ENCODE results near the gene LRRC27. TPM values are rescaled to one million over a fixed set of nuclear protein-coding genes. Genes with fewer than 3 reads are reported as not detected.

LRRC27 gene
- total RNA-seq, 2 experiments from 2014 or later, result 13.0 to 17.3 TPM

DNA sequence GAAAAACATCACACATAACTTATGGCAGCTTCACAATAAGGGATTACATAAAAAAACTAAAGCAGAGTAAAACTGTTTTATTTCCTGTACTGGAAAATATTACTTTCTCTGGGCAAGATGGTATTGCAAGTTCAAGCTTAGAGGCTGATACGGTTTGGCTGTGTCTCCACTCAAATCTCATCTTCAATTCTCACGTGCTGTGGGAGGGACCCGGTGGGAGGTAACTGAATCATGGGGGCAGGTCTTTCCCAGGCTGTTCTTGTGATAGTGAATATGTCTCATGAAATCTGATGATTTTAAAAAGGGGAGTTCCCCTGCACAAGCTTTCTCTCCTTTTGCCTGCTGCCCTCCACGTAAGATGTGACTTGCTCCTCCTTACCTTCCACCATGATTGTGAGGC, 5.1 kb upstream of the LRRC27 start:
- Histone ChIP-seq H4K20me1 (ENCODE audit: insufficient read depth, low read length) (peaks cover 9% of the 10 kb centered on the region), H3K4me3 (ENCODE audit: low read depth, low read length, poor library complexity, severe bottlenecking) (no peak overlapping the region), H3K36me3 (ENCODE audit: insufficient read depth, low read length) (peaks cover 51% of the 10 kb centered on the region), H3K9me3 (ENCODE audit: low read length) (no peaks in the 10 kb centered on the region), H3K79me2 (ENCODE audit: insufficient read depth, low read depth, low read length) (peaks cover 50% of the 10 kb centered on the region), H3K27ac (ENCODE audit: low read depth, low read length, poor library complexity, severe bottlenecking) (no peak overlapping the region), H3K9me2 (ENCODE audit: insufficient read depth, low read length) (no peaks in the 10 kb centered on the region), H3K4me1 (ENCODE audit: insufficient read depth, low read length, poor library complexity, severe bottlenecking) (peaks cover 12% of the 10 kb centered on the region), H3K4me2 (ENCODE audit: low read length) (no peak overlapping the region), H2AFZ (ENCODE audit: low read length) (no peak overlapping the region)
- no peak for TF ChIP-seq EZH2phosphoT487 (IDR thresholded peaks at IDR 0.05; ENCODE audit: borderline replicate concordance, low read depth, low read length)
- TF ChIP-seq, protein P1, sequence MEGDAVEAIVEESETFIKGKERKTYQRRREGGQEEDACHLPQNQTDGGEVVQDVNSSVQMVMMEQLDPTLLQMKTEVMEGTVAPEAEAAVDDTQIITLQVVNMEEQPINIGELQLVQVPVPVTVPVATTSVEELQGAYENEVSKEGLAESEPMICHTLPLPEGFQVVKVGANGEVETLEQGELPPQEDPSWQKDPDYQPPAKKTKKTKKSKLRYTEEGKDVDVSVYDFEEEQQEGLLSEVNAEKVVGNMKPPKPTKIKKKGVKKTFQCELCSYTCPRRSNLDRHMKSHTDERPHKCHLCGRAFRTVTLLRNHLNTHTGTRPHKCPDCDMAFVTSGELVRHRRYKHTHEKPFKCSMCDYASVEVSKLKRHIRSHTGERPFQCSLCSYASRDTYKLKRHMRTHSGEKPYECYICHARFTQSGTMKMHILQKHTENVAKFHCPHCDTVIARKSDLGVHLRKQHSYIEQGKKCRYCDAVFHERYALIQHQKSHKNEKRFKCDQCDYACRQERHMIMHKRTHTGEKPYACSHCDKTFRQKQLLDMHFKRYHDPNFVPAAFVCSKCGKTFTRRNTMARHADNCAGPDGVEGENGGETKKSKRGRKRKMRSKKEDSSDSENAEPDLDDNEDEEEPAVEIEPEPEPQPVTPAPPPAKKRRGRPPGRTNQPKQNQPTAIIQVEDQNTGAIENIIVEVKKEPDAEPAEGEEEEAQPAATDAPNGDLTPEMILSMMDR (conservative IDR thresholded peaks at IDR 0.05; ENCODE audit: low read length), result no peak
- CTCF ChIA-PET (ENCODE audit: unreplicated experiment), result no interaction called here
- no TSS peak for BruUV-seq (replicated peaks)
- POLR2A ChIA-PET, result interaction anchor here (1.2 kb wide), 1 partner anchor 11 kb away, joined by 3 read pairs; no protein-coding TSS in a partner anchor
- intact Hi-C loops (cut with micrococcal nuclease; ENCODE audit: unreplicated experiment), result no loop called here
- no peak for DNase-seq (ENCODE audit: low spot score)

DNA sequence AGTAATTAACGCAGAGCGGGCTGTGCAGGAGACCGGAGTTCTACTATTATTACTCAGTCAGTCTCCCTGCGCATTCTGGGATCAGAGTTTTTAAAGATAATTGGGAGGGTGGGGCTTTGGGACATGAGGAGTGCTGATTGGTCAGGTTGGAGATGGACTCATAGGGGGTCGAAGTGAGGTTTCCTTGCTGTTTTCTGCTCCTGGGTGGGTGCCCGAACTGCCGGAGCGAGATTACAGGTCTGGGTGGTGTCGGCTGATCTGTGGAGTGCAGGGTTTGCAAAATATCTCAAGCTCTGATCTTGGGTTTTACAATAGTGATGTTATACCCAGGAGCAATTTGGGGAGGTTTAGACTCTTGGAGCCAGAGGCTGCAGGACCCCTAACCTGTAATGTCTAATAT, 3.9 kb upstream of the LRRC27 start:
- H3K4me3 ChIP-seq (ENCODE audit: low read depth, low read length, poor library complexity, severe bottlenecking), result no peak overlapping the region
- peaks cover 51% of the 10 kb centered on the region for H3K36me3 ChIP-seq (ENCODE audit: insufficient read depth, low read length)
- H3K9me2 ChIP-seq (ENCODE audit: insufficient read depth, low read length), result no peaks in the 10 kb centered on the region
- H3K9me3 ChIP-seq (ENCODE audit: low read length), result no peaks in the 10 kb centered on the region
- DNase-seq (ENCODE audit: low spot score), result no peak
- POLR2A ChIA-PET, result no interaction called here
- H3K4me1 ChIP-seq (ENCODE audit: insufficient read depth, low read length, poor library complexity, severe bottlenecking), result peaks cover 19% of the 10 kb centered on the region
- TF ChIP-seq EZH2phosphoT487 (IDR thresholded peaks at IDR 0.05; ENCODE audit: borderline replicate concordance, low read depth, low read length), result no peak
- TF ChIP-seq, protein P1 (conservative IDR thresholded peaks at IDR 0.05; ENCODE audit: low read length), result no peak
- H3K27ac ChIP-seq (ENCODE audit: low read depth, low read length, poor library complexity, severe bottlenecking), result no peak overlapping the region
- intact Hi-C loops (cut with micrococcal nuclease; ENCODE audit: unreplicated experiment), result no loop called here
- CTCF ChIA-PET (ENCODE audit: unreplicated experiment), result no interaction called here
- no peak overlapping the region for H3K4me2 ChIP-seq (ENCODE audit: low read length)
- peaks cover 9% of the 10 kb centered on the region for H4K20me1 ChIP-seq (ENCODE audit: insufficient read depth, low read length)
- peaks cover 50% of the 10 kb centered on the region for H3K79me2 ChIP-seq (ENCODE audit: insufficient read depth, low read depth, low read length)
- no peak overlapping the region for H2AFZ ChIP-seq (ENCODE audit: low read length)
- no TSS peak for BruUV-seq (replicated peaks)

DNA sequence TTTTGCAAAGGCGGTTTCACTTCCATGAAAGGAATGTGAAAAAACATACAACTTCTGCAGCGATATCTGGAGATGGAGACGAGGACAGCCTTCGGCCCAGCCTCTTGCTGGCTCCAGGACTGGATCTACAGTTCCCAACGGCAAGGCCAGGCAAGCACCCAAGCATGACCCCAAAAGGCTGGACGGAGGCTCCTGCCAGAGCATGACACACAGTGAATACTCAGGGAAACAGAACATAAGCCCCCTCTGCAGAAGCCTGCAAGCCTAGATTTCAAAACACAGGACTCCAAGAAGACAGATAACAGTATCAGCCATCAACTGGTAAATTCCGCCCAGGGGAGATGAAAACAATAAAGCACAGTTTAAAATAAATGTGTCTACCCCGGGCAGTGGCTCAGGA, 3.3 kb upstream of the LRRC27 start:
- H3K9me2 ChIP-seq (ENCODE audit: insufficient read depth, low read length), result no peaks in the 10 kb centered on the region
- H2AFZ ChIP-seq (ENCODE audit: low read length), result no peak overlapping the region
- H3K9me3 ChIP-seq (ENCODE audit: low read length), result no peaks in the 10 kb centered on the region
- H4K20me1 ChIP-seq (ENCODE audit: insufficient read depth, low read length), result peaks cover 9% of the 10 kb centered on the region
- peak overlapping the region; percentile 85 for H3K4me3 ChIP-seq (ENCODE audit: low read depth, low read length, poor library complexity, severe bottlenecking)
- no peak for DNase-seq (ENCODE audit: low spot score)
- TF ChIP-seq EZH2phosphoT487 (IDR thresholded peaks at IDR 0.05; ENCODE audit: borderline replicate concordance, low read depth, low read length), result no peak
- TF ChIP-seq, protein P1 (conservative IDR thresholded peaks at IDR 0.05; ENCODE audit: low read length), result no peak
- ChIA-PET CTCF (ENCODE audit: unreplicated experiment) (no interaction called here), POLR2A (no interaction called here)
- peaks cover 53% of the 10 kb centered on the region for H3K36me3 ChIP-seq (ENCODE audit: insufficient read depth, low read length)
- H3K27ac ChIP-seq (ENCODE audit: low read depth, low read length, poor library complexity, severe bottlenecking), result no peak overlapping the region
- no TSS peak for BruUV-seq (replicated peaks)
- H3K4me2 ChIP-seq (ENCODE audit: low read length), result peak overlapping the region; percentile 89
- intact Hi-C loops (cut with micrococcal nuclease; ENCODE audit: unreplicated experiment), result no loop called here
- peaks cover 50% of the 10 kb centered on the region for H3K79me2 ChIP-seq (ENCODE audit: insufficient read depth, low read depth, low read length)
- peaks cover 25% of the 10 kb centered on the region for H3K4me1 ChIP-seq (ENCODE audit: insufficient read depth, low read length, poor library complexity, severe bottlenecking)
